22Rv1 (cell line): ENCODE results near the gene DOC2A.

Experiments used
- ZFX ChIP-seq: fragments of 450-650 bp; IDR thresholded peaks from 2 replicates; pipeline ENCODE4 v1.6.1; 2017; ENCODE audit warnings: antibody characterized with exemption, borderline replicate concordance
- TF ChIP-seq, protein P1 (sequence below): fragments of 450-650 bp; IDR thresholded peaks from 2 replicates; pipeline ENCODE4 v1.5.1; 2017; ENCODE audit warnings: mild to moderate bottlenecking

DNA sequence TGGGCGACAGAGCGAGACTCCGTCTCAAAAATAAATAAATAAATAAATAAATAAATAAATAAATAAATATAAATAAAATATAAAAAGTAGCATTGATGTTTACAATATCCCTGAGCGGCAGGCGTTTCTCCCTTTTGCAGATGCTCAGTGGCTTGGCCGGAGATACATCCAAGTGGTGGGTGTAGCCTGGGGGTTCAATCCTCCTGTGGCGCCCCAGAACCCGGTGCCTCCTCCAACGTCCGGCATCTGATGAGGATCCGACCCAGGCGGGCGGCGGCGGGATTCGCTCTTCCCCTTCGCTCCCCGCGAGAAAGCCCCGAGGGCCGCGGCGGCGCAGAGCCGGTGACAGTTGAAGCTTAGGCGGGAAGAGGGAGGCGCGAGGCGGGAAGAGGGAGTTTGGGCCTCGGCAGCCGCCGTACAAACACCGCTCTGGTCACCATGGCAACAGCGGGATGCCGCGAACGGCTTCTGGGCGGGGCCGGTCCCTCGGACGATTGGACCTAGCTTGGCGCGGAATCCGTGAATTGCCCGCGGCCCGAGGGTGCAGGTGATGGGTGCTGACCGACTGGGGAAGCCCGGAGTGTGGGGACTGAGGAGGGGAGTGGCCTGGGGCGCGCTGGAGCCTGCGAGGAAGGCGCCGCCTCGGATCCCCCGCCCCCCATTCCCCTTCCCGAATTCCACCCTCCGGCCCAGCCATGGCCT is 42.0 kb upstream of the DOC2A start:
- TF ChIP-seq, protein P1, sequence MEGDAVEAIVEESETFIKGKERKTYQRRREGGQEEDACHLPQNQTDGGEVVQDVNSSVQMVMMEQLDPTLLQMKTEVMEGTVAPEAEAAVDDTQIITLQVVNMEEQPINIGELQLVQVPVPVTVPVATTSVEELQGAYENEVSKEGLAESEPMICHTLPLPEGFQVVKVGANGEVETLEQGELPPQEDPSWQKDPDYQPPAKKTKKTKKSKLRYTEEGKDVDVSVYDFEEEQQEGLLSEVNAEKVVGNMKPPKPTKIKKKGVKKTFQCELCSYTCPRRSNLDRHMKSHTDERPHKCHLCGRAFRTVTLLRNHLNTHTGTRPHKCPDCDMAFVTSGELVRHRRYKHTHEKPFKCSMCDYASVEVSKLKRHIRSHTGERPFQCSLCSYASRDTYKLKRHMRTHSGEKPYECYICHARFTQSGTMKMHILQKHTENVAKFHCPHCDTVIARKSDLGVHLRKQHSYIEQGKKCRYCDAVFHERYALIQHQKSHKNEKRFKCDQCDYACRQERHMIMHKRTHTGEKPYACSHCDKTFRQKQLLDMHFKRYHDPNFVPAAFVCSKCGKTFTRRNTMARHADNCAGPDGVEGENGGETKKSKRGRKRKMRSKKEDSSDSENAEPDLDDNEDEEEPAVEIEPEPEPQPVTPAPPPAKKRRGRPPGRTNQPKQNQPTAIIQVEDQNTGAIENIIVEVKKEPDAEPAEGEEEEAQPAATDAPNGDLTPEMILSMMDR, result no peak
- TF ChIP-seq ZFX, result no peak
